K562 (cell line): ENCODE data around the gene CLDN10. TPM values are rescaled to one million over a fixed set of nuclear protein-coding genes. Genes with fewer than 3 reads are reported as not detected.

Source experiments
- ATAC-seq: fragments of 200-7000 bp; cut with Tn5 transposase; 3 replicates; pipeline ENCODE4 v1.9.1; 2020; ENCODE audit warnings: moderate library complexity
- BruUV-seq: library from RNA; stranded (reverse); fragments of 400-500 nt; replicated peaks from 2 replicates; lab custom pipeline; 2021; lab: Mats Ljungman, UMichigan
- CTCF ChIA-PET: fragments of 300-600 bp; formaldehyde crosslinking; extraction: SDS; loops from one replicate; lab custom pipeline; 2021; ENCODE audit warnings: low intra/inter-chr PET ratio; lab: Yijun Ruan, JAX
- POLR2A ChIA-PET: fragments of 300-600, 350-650 bp; sonication (Branson Sonifier 250); formaldehyde crosslinking; extraction: SDS; loops from one replicate; lab custom pipeline; 2021; ENCODE audit warnings: antibody characterized with exemption, inconsistent platforms; lab: Yijun Ruan, JAX
- DNase-seq, 4 experiments: peaks; one replicate each; pipeline versions ENCODE4 v3.0.0 to v3.0.0-alpha.2; 2011 to 2018; ENCODE audit warnings: low spot score in 3 of 4, mixed read lengths in 3 of 4; ENCODE audit errors: extremely low read depth in 1 of 4
- FAIRE-seq: peaks from 2 replicates; lab custom pipeline; 2011; peaks lifted over from hg19 to GRCh38; lab: Jason Lieb, UNC
- H2AFZ ChIP-seq: 2 replicates; pipeline ENCODE4 v1.6.0; 2011; ENCODE audit warnings: low read depth, low read length, control low read depth, inconsistent platforms
- H3K27ac ChIP-seq: fragments of 200-600 bp; 3 replicates; pipeline ENCODE4 v1.8.0; 2011; ENCODE audit warnings: low read depth, mild to moderate bottlenecking, control low read depth, inconsistent platforms, low read length, moderate library complexity, mixed read lengths; ENCODE audit errors: extremely low read depth
- H3K27me3 ChIP-seq, 2 experiments: fragments of 300-600 bp in 1 of 2; 2 replicates in 1 of 2; 3 replicates in 1 of 2; pipeline versions ENCODE4 v1.6.0 to v1.8.0; 2011; ENCODE audit warnings: inconsistent platforms in 2 of 2, low read length in 2 of 2, mild to moderate bottlenecking in 1 of 2, mixed read lengths in 1 of 2, moderate library complexity in 1 of 2; ENCODE audit not compliant: control insufficient read depth in 2 of 2, insufficient read depth in 2 of 2
- H3K36me3 ChIP-seq: fragments of 300-600 bp; 3 replicates; pipeline ENCODE4 v1.8.0; 2011; ENCODE audit warnings: mild to moderate bottlenecking, low read length, inconsistent platforms; ENCODE audit not compliant: control insufficient read depth, insufficient read depth
- H3K4me1 ChIP-seq, 2 experiments: fragments of 200-600 bp in 1 of 2; replicated peaks in 1 of 2; 2 replicates in 1 of 2; 3 replicates in 1 of 2; pipeline versions ENCODE4 v1.5.1 to v1.8.0; 2011; ENCODE audit warnings: inconsistent platforms in 2 of 2, low read length in 2 of 2, mild to moderate bottlenecking in 1 of 2, mixed read lengths in 1 of 2, moderate library complexity in 1 of 2; ENCODE audit not compliant: control insufficient read depth in 2 of 2, insufficient read depth in 2 of 2
- H3K4me2 ChIP-seq: 2 replicates; pipeline ENCODE4 v1.6.1; 2011; ENCODE audit warnings: low read length, control low read depth, inconsistent platforms, mixed read lengths; ENCODE audit not compliant: insufficient read depth
- H3K4me3 ChIP-seq: fragments of 200-600 bp; sonication (generic), shearing (Covaris generic); 2 replicates; pipeline ENCODE4 v1.5.1; 2016; ENCODE audit warnings: control low read depth, inconsistent platforms
- H3K79me2 ChIP-seq: fragments of 200-600 bp; 3 replicates; pipeline ENCODE4 v1.8.0; 2011; ENCODE audit warnings: low read length, inconsistent platforms; ENCODE audit not compliant: control insufficient read depth, insufficient read depth
- H3K9ac ChIP-seq, 2 experiments: 2 replicates each; pipeline versions ENCODE4 v1.6.0 to v1.6.1; 2011; ENCODE audit warnings: low read depth in 2 of 2, low read length in 2 of 2, control low read depth in 1 of 2, inconsistent platforms in 1 of 2, mild to moderate bottlenecking in 1 of 2, mixed read lengths in 1 of 2; ENCODE audit not compliant: insufficient read depth in 1 of 2
- H3K9me1 ChIP-seq: one replicate; pipeline ENCODE4 v1.6.0; 2011; ENCODE audit warnings: inconsistent platforms, mild to moderate bottlenecking, low read length, moderate library complexity; ENCODE audit not compliant: control insufficient read depth, insufficient read depth
- H3K9me3 ChIP-seq: replicated peaks from 2 replicates; pipeline ENCODE4 v1.5.1; 2011; ENCODE audit warnings: low read depth, low read length, inconsistent platforms; ENCODE audit not compliant: control insufficient read depth, insufficient read depth
- H4K20me1 ChIP-seq: replicated peaks from 2 replicates; pipeline ENCODE4 v1.6.1; 2011; ENCODE audit warnings: low read length, inconsistent platforms, mixed read lengths; ENCODE audit not compliant: control insufficient read depth, insufficient read depth
- BHLHE40 ChIP-seq: IDR thresholded peaks from 2 replicates; pipeline ENCODE4 v1.6.1; 2011; ENCODE audit warnings: low read length, improper control_type of control experiment
- BMI1 ChIP-seq: fragments of 150-350 bp; IDR thresholded peaks from 2 replicates; pipeline ENCODE4 v1.6.1; 2014; ENCODE audit warnings: low read length
- CCAR2 ChIP-seq: fragments of 200-400 bp; formaldehyde crosslinking; IDR thresholded peaks from 2 replicates; pipeline ENCODE4 v1.6.1; 2017; ENCODE audit warnings: mild to moderate bottlenecking, low read depth, low read length
- CCNT2 ChIP-seq: IDR thresholded peaks from 2 replicates; pipeline ENCODE4 v1.6.1; 2011; ENCODE audit warnings: borderline replicate concordance, low read depth, mild to moderate bottlenecking, moderate library complexity, mixed read lengths, low read length; ENCODE audit not compliant: insufficient read length; ENCODE audit errors: extremely low read depth
- FIP1L1 ChIP-seq: fragments of 200-400 bp; formaldehyde crosslinking; IDR thresholded peaks from 2 replicates; pipeline ENCODE4 v1.6.1; 2018; ENCODE audit warnings: mild to moderate bottlenecking, low read depth, low read length; ENCODE audit not compliant: poor library complexity, severe bottlenecking
- GATAD2A ChIP-seq: fragments of 450-650 bp; IDR thresholded peaks from 2 replicates; pipeline ENCODE4 v1.6.1; 2017
- HMG20B ChIP-seq: fragments of 250-450 bp; sonication (Bioruptor Pico); IDR thresholded peaks from 2 replicates; pipeline ENCODE4 v1.5.0; 2021; ENCODE audit warnings: mild to moderate bottlenecking
- HNRNPUL1 ChIP-seq: fragments of 200-400 bp; formaldehyde crosslinking; IDR thresholded peaks from 2 replicates; pipeline ENCODE4 v1.6.1; 2017; ENCODE audit warnings: low read length
- LARP7 ChIP-seq: fragments of 450-650 bp; IDR thresholded peaks from 2 replicates; pipeline ENCODE4 v1.6.1; 2016
- TSC22D4 ChIP-seq: fragments of 450-650 bp; IDR thresholded peaks from 2 replicates; pipeline ENCODE4 v1.6.1; 2016; ENCODE audit warnings: missing genetic modification characterization, missing biosample characterization, control low read depth
- U2AF1 ChIP-seq: fragments of 200-400 bp; formaldehyde crosslinking; optimal IDR thresholded peaks from 2 replicates; pipeline ENCODE3; 2017; ENCODE audit warnings: mild to moderate bottlenecking, low read depth, low read length, moderate library complexity
- ZNF175 ChIP-seq: fragments of 200-800 bp; sonication (Bioruptor generic); IDR thresholded peaks from 2 replicates; pipeline ENCODE4 v1.6.1; 2016; ENCODE audit warnings: low read depth, mild to moderate bottlenecking, missing genetic modification characterization, missing compliant biosample characterization
- ZNF583 ChIP-seq: fragments of 250-450 bp; sonication (Bioruptor Pico); IDR thresholded peaks from 2 replicates; pipeline ENCODE4 v1.4.0; 2020
- ZNF668 ChIP-seq: fragments of 250-450 bp; sonication (Bioruptor Pico); IDR thresholded peaks from 2 replicates; pipeline ENCODE4 v1.8.0; 2022; ENCODE audit warnings: mild to moderate bottlenecking, inconsistent platforms
- WGBS: fragments of 100-300 bp; shearing (Covaris generic); methylation state at CpG from one replicate; pipeline ENCODE4 v1.1.6; 2016; ENCODE audit warnings: low coverage, mixed read lengths; ENCODE audit not compliant: insufficient coverage; ENCODE audit errors: missing lambda C conversion rate; 5-methylcytosine and 5-hydroxymethylcytosine counted together
- in situ Hi-C: fragments of 300-500 bp; cut with MboI; formaldehyde crosslinking; loops from 4 replicates; pipeline ENCODE4 v1.15.0; 2018; ENCODE audit warnings: inconsistent platforms, mixed read lengths
- intact Hi-C: fragments of 100-400 bp; cut with micrococcal nuclease; formaldehyde crosslinking; loops from 2 replicates; pipeline ENCODE4 v1.14.2; 2022
- polyA plus RNA-seq, 8 experiments: library from polyadenylated mRNA; depleted of rRNA in 4 of 8; stranded (reverse) in 5 of 8; unstranded in 3 of 8; fragments of >200 nt; fragmentation: Nextera tagmentation in 2 of 8; fragmentation: Illumina TruSeq in 1 of 8; extraction: Ambion mirVana in 2 of 8; extraction: Trizol in 1 of 8; gene quantifications; 2 replicates each; pipeline versions ENCODE4 v1.2.1 to v1.2.3, GENCODE V29; 2011 to 2014; ENCODE audit warnings: inconsistent platforms in 1 of 8, missing spikeins in 1 of 8
- total RNA-seq, 7 experiments: library from RNA; depleted of rRNA in 6 of 7; stranded (reverse); fragments of >200 nt in 6 of 7; fragmentation: Illumina TruSeq in 2 of 7; extraction: Trizol in 2 of 7; gene quantifications; 2 replicates each; pipeline versions ENCODE4 v1.2.1 to v1.2.3, GENCODE V29; 2011 to 2021; ENCODE audit warnings: low replicate concordance in 1 of 7
- TF ChIP-seq, protein P1 (sequence below): sonication (generic); formaldehyde crosslinking; IDR thresholded peaks from 2 replicates; pipeline ENCODE4 v1.9.0; 2022; ENCODE audit warnings: mild to moderate bottlenecking, missing genetic modification reagents
- TF ChIP-seq, protein P2 (sequence below): IDR thresholded peaks from 2 replicates; pipeline ENCODE4 v1.6.1; 2014; ENCODE audit warnings: antibody characterized with exemption

The CLDN10 gene
- total and polyA plus RNA-seq, 9 of the 15 experiments (the other 6 are each of a cell fraction or from before 2014, with no cell fraction given), result not detected

DNA sequence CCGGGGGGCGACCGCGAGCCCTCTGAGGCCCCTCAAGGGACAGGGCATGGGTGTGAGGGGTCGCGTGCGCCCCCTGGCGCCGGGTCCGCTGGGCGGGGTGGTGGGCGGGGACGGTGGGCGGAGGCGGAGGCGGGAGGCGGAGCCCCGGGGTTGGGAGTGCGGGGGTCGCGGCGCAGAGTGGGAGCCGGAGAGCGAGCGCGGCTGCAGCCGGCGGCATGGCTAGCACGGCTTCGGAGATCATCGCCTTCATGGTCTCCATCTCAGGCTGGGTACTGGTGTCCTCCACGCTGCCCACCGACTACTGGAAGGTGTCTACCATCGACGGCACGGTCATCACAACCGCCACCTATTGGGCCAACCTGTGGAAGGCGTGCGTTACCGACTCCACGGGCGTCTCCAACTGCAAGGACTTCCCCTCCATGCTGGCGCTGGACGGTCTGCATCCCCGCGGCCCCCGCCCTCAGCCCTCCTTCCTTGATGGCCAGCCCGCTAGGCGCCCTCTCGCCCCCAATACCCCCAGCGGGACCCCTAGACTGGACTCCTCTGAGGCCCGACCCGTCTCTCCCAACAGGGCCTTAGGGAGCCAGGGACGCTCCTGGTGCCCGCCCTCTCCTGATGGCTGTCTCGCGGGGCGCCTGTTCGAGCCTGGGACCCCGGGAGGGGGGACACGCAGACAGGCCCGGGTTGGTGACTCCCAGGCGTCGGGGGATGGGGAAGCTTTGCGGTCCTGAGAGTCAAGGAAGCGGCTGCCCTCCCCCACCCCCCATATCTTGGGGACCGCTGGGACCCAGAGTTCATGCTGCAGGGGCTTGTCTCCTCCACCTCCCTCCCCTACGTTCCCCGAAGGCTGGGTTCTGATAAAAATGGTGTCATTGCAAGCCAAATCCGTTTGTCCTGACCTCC is at the start of gene CLDN10 (continued):
- no peak for TF ChIP-seq ZNF175 (CRISPR knock-in tag)
- TF ChIP-seq ZNF583 (CRISPR knock-in tag), result no peak
- no peak for TF ChIP-seq BMI1

DNA sequence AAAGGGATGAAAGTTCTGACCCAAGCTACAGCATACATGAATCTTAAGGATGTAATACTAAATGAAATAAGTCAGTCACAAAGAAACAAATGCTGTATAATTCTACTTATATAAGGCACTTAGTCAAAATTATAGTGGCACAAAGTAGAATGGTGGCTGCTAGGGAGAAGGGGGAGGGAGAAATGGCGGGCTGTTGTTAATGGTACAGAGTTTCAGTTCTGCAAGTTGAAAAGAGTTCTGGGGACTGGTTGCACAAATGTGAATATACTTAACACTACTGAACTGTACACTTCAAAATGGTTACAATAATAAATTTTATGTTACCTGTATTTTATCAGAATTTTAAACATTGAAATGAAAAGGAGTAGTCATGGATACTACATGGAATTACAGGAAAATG is 48.9 kb upstream of the CLDN10 start:
- DNase-seq, result no peak
- no peaks in the 10 kb centered on the region for H3K9me3 ChIP-seq
- no peak overlapping the region for H3K4me2 ChIP-seq
- H3K79me2 ChIP-seq, result no peaks in the 10 kb centered on the region
- no peak for ATAC-seq
- no peaks in the 10 kb centered on the region for H3K36me3 ChIP-seq
- no peaks in the 10 kb centered on the region for H3K4me1 ChIP-seq
- no peak overlapping the region for H3K9ac ChIP-seq
- intact Hi-C loops, result no loop called here
- POLR2A ChIA-PET, result no interaction called here
- no peak for FAIRE-seq
- CTCF ChIA-PET, result no interaction called here
- no TSS peak for BruUV-seq
- no peak overlapping the region for H3K27ac ChIP-seq
- no peaks in the 10 kb centered on the region for H4K20me1 ChIP-seq
- no peak overlapping the region for H2AFZ ChIP-seq
- in situ Hi-C loops, result loop anchor here (25.0 kb wide), 1 partner anchor 1459 kb away; no protein-coding TSS in a partner anchor
- no peak overlapping the region for H3K4me3 ChIP-seq
- no peaks in the 10 kb centered on the region for H3K9me1 ChIP-seq
- H3K27me3 ChIP-seq, result peaks cover 0 to 18% of the 10 kb centered on the region in 2 experiments; a peak in 4 of 5 replicates
- WGBS, result 0% methylated on average over 1 of the region's 1 CpG
- TF ChIP-seq, protein P1, sequence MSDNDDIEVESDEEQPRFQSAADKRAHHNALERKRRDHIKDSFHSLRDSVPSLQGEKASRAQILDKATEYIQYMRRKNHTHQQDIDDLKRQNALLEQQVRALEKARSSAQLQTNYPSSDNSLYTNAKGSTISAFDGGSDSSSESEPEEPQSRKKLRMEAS (CRISPR knock-in tag), result no peak
- no peak for TF ChIP-seq CCNT2
- no peak for TF ChIP-seq TSC22D4 (tag)
- no peak for TF ChIP-seq HNRNPUL1
- no peak for TF ChIP-seq CCAR2
- TF ChIP-seq BHLHE40, result no peak
- TF ChIP-seq, protein P2, sequence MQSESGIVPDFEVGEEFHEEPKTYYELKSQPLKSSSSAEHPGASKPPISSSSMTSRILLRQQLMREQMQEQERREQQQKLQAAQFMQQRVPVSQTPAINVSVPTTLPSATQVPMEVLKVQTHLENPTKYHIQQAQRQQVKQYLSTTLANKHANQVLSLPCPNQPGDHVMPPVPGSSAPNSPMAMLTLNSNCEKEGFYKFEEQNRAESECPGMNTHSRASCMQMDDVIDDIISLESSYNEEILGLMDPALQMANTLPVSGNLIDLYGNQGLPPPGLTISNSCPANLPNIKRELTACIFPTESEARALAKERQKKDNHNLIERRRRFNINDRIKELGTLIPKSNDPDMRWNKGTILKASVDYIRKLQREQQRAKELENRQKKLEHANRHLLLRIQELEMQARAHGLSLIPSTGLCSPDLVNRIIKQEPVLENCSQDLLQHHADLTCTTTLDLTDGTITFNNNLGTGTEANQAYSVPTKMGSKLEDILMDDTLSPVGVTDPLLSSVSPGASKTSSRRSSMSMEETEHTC, result no peak
- TF ChIP-seq GATAD2A, result no peak
- TF ChIP-seq LARP7, result no peak
- TF ChIP-seq FIP1L1, result no peak
- TF ChIP-seq ZNF668 (CRISPR knock-in tag), result no peak
- no peak for TF ChIP-seq HMG20B
- no peak for TF ChIP-seq U2AF1
